GM23338 (cell line): ENCODE data around the gene RCOR1. TPM values are rescaled to one million over a fixed set of nuclear protein-coding genes. Genes with fewer than 3 reads are reported as not detected.
A peak's percentile ranks its signal among the peaks of the same experiment; 100 is the strongest.

Source experiments
- ATAC-seq: fragments of 200-7000 bp; cut with Tn5 transposase; 3 replicates; pipeline ENCODE4 v1.9.1; 2020
- DNase-seq: peaks from one replicate; pipeline ENCODE4 v3.0.0-alpha.2; 2015; ENCODE audit warnings: low spot score
- H2AFZ ChIP-seq: fragments of 200-600 bp; sonication (generic); 2 replicates; pipeline ENCODE4 v1.8.0; 2016; ENCODE audit warnings: antibody characterized with exemption, mild to moderate bottlenecking, moderate library complexity
- H3F3A ChIP-seq: fragments of 200-600 bp; sonication (generic); replicated peaks from 2 replicates; pipeline ENCODE4 v1.8.0; 2017; ENCODE audit warnings: antibody characterized with exemption, mixed run types, low read depth
- H3K27ac ChIP-seq: fragments of 200-600 bp; sonication (generic); 2 replicates; pipeline ENCODE4 v1.6.1; 2016; ENCODE audit warnings: low read depth
- H3K27me3 ChIP-seq: fragments of 200-600 bp; sonication (generic); 2 replicates; pipeline ENCODE4 v1.8.0; 2016; ENCODE audit warnings: mild to moderate bottlenecking, mixed run types, moderate library complexity; ENCODE audit not compliant: insufficient read depth
- H3K36me3 ChIP-seq: fragments of 200-600 bp; sonication (generic); 2 replicates; pipeline ENCODE4 v1.8.0; 2016; ENCODE audit warnings: mild to moderate bottlenecking; ENCODE audit not compliant: insufficient read depth
- H3K4me1 ChIP-seq: fragments of 200-600 bp; sonication (generic); 2 replicates; pipeline ENCODE4 v1.8.0; 2016; ENCODE audit warnings: mild to moderate bottlenecking, moderate library complexity; ENCODE audit not compliant: insufficient read depth
- H3K4me2 ChIP-seq: fragments of 200-600 bp; sonication (generic); 2 replicates; pipeline ENCODE4 v1.7.1; 2017; ENCODE audit warnings: mixed run types
- H3K4me3 ChIP-seq: fragments of 200-600 bp; sonication (generic); 2 replicates; pipeline ENCODE4 v1.6.1; 2016; ENCODE audit warnings: mixed run types
- H3K79me2 ChIP-seq: fragments of 200-600 bp; sonication (generic); replicated peaks from 2 replicates; pipeline ENCODE4 v1.8.0; 2017; ENCODE audit warnings: mild to moderate bottlenecking; ENCODE audit not compliant: insufficient read depth
- H3K9me2 ChIP-seq: fragments of 200-600 bp; sonication (generic); 2 replicates; pipeline ENCODE4 v1.8.0; 2017; ENCODE audit not compliant: insufficient read depth
- H4K20me1 ChIP-seq: fragments of 200-600 bp; sonication (generic); replicated peaks from 2 replicates; pipeline ENCODE4 v1.8.0; 2017; ENCODE audit warnings: mild to moderate bottlenecking; ENCODE audit not compliant: insufficient read depth
- H3K27ac Mint-ChIP-seq: 2 replicates; pipeline ENCODE4 v1.8.0; 2020; ENCODE audit warnings: inconsistent platforms, mild to moderate bottlenecking, moderate library complexity, mixed read lengths
- H3K27me3 Mint-ChIP-seq: 3 replicates; pipeline ENCODE4 v1.8.0; 2022; ENCODE audit warnings: low read depth, mild to moderate bottlenecking, moderate library complexity, mixed read lengths, inconsistent platforms; ENCODE audit not compliant: insufficient read depth, poor library complexity
- H3K36me3 Mint-ChIP-seq: 3 replicates; pipeline ENCODE4 v1.8.0; 2021; ENCODE audit warnings: low read depth, mild to moderate bottlenecking, inconsistent platforms, moderate library complexity, mixed read lengths
- H3K4me1 Mint-ChIP-seq: 3 replicates; pipeline ENCODE4 v1.8.0; 2020; ENCODE audit warnings: mild to moderate bottlenecking, inconsistent platforms, mixed read lengths
- H3K4me3 Mint-ChIP-seq: 3 replicates; pipeline ENCODE4 v1.8.0; 2021; ENCODE audit warnings: moderate library complexity, mild to moderate bottlenecking, inconsistent platforms, mixed read lengths
- H3K9me3 Mint-ChIP-seq: 3 replicates; pipeline ENCODE4 v1.8.0; 2020; ENCODE audit warnings: moderate library complexity, mild to moderate bottlenecking, inconsistent platforms, mixed read lengths
- CREB1 ChIP-seq: fragments of 250-450 bp; sonication (Bioruptor Pico); IDR thresholded peaks from 2 replicates; pipeline ENCODE4 v1.5.0; 2020; ENCODE audit warnings: low read depth, mild to moderate bottlenecking, moderate library complexity
- EZH2 ChIP-seq: fragments of 200-600 bp; sonication (generic); IDR thresholded peaks from one replicate; pipeline ENCODE4 v1.8.0; 2017; ENCODE audit warnings: antibody characterized with exemption, mild to moderate bottlenecking, low read depth; ENCODE audit not compliant: unreplicated experiment
- EZH2phosphoT487 ChIP-seq: fragments of 200-600 bp; sonication (generic); IDR thresholded peaks from one replicate; pipeline ENCODE4 v1.8.1; 2018; ENCODE audit warnings: antibody characterized with exemption; ENCODE audit not compliant: unreplicated experiment
- JUNB ChIP-seq: IDR thresholded peaks from one replicate; pipeline ENCODE4 v1.6.1; 2016; ENCODE audit warnings: antibody characterized with exemption; ENCODE audit not compliant: unreplicated experiment
- POLR2AphosphoS5 ChIP-seq: IDR thresholded peaks from 2 replicates; pipeline ENCODE4 v1.6.1; 2016; ENCODE audit warnings: antibody characterized with exemption, low read depth
- REST ChIP-seq: IDR thresholded peaks from one replicate; pipeline ENCODE4 v1.6.1; 2018; ENCODE audit warnings: antibody characterized with exemption; ENCODE audit not compliant: unreplicated experiment
- STAT1 ChIP-seq: IDR thresholded peaks from one replicate; pipeline ENCODE4 v1.6.1; 2016; ENCODE audit warnings: antibody characterized with exemption; ENCODE audit not compliant: unreplicated experiment
- ZNF114 ChIP-seq: fragments of 250-450 bp; sonication (Bioruptor Pico); IDR thresholded peaks from 2 replicates; pipeline ENCODE4 v1.5.0; 2020; ENCODE audit warnings: mild to moderate bottlenecking, moderate library complexity
- ZNF331 ChIP-seq: fragments of 250-450 bp; sonication (Bioruptor Pico); IDR thresholded peaks from 2 replicates; pipeline ENCODE4 v1.5.0; 2020; ENCODE audit warnings: low read depth, mild to moderate bottlenecking, moderate library complexity
- polyA plus RNA-seq: library from polyadenylated mRNA; unstranded; fragments of >200 nt; fragmentation: Nextera tagmentation; extraction: Ambion mirVana; gene quantifications from 2 replicates; pipeline ENCODE4 v1.2.1, GENCODE V29; 2016
- total RNA-seq: library from RNA; depleted of rRNA; stranded (reverse); fragments of >200 nt; shearing (Covaris generic); gene quantifications from 2 replicates; pipeline ENCODE4 v1.2.3, GENCODE V29; 2014
- TF ChIP-seq, protein P1 (sequence below), 2 experiments: fragments of 200-600 bp in 1 of 2; sonication (generic) in 1 of 2; conservative IDR thresholded peaks; 2 replicates each; pipeline versions ENCODE4 v1.5.1 to v1.6.1; 2016 to 2017; ENCODE audit warnings: antibody characterized with exemption in 2 of 2, low read depth in 2 of 2, mild to moderate bottlenecking in 2 of 2, moderate library complexity in 1 of 2

RCOR1 gene
- total and polyA plus RNA-seq, 2 experiments from 2014 or later, result 7.6 to 26.1 TPM

DNA sequence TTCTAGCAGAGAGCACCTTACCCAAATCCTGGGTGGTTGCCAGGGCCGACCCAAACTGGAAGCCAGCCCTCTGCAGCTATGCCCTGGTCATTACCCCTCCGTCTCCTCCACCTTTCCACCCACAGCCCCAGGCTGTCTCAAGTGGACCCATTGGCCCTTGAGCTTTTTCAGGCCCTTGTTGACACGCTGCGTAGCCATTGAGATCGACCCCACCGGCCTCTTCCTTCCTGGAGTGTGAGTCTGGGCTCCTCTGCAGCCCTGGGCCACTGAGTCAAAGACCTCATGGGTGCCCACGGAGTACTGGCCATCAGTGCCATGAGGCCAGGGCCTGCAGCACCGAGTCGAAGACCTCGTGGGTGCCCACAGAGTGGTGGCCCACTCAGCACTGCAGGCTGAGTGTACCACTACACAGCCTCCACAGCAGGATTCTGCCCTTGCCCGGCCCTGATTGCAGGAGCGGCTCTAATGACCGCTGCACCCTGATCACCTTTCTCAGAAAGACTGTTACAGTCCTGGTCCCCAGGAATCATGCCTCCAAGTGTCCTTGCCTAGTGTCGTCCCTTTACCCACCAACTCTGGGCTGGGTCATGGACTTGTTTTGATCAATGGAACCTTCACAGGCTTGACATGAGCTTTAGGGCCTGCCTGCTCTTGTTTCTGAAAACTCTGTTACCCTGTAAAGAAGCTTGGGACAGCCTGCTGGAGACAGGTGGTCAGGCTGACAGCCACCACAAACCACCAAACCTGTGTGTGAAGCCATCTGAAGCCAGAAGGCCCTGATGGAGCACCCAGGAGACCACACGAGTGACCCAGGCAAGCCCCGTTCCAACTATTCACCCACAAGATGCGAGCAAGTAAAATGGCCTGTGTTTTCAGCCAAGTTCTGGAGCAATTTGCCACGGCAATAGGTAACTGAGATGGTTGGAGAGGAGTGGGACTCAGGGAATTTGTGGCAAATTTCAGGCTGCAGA is 145.2 kb downstream of the RCOR1 start:
- DNase-seq (no peak), ATAC-seq (no peak)
- Histone ChIP-seq H4K20me1 (no peaks in the 10 kb centered on the region), H3K27ac (no peak overlapping the region), H3K79me2 (no peaks in the 10 kb centered on the region), H3K27me3 (no peaks in the 10 kb centered on the region), H3K9me2 (no peaks in the 10 kb centered on the region), H3K4me3 (no peak overlapping the region), H2AFZ (no peak overlapping the region), H3K4me2 (no peak overlapping the region), H3K4me1 (no peaks in the 10 kb centered on the region), H3F3A (no peaks in the 10 kb centered on the region), H3K36me3 (no peaks in the 10 kb centered on the region; the same call in 1 of the 2 replicates)
- Mint-ChIP-seq H3K4me1 (no peaks in the 10 kb centered on the region), H3K9me3 (peaks cover 22% of the 10 kb centered on the region), H3K36me3 (peaks cover 14% of the 10 kb centered on the region; the same call in 2 of the 3 replicates), H3K27me3 (peaks cover 14% of the 10 kb centered on the region), H3K27ac (peak overlapping the region; percentile 34; the same call in 1 of the 2 replicates), H3K4me3 (no peak overlapping the region; the same call in 2 of the 3 replicates)
- TF ChIP-seq STAT1, result no peak

DNA sequence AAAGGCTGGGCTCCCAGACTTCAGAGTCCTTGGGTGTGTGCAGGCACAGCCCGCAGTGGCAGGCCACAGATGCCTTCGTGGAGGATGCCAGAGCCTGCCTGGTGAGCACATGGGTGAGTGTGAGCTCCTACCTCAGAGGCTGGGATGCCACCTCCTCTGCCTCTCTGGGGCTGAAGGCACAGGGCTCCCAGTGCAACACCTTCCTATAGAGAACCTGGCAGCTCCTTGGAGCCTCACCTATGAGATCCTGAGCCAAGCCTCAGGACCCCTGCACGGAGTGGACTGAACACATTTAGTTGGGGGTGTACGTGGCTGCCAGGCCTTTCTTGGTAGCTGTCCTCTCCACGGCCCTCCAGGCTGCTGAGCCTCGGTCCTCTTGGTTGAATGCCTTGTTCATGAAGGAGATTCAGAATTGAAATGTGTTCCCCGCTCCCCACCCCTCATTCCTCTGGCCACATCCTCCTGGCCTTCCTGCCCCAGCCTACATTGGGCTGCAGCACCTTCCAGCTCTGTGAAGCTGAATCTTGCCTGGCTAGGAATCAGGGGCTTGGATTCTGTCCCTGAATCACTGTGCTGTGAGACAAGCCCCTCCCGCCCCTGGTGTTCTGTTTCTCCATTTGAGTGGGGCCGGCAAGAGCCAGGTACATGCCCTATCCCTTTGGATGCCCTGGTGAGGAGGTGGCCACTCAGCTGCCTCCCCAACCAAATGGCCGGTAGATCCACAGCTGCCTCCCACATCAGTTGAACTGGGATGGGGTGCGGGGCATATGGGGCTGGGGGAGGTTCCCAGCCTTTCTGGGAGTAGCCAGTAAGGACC is 146.1 kb downstream of the RCOR1 start:
- ATAC-seq (peak; percentile 20), DNase-seq (no peak)
- Histone ChIP-seq H3K4me3 (no peak overlapping the region), H4K20me1 (no peaks in the 10 kb centered on the region), H3K79me2 (no peaks in the 10 kb centered on the region), H3K4me2 (no peak overlapping the region), H3K27me3 (no peaks in the 10 kb centered on the region), H2AFZ (no peak overlapping the region), H3K27ac (no peak overlapping the region), H3K4me1 (no peaks in the 10 kb centered on the region), H3F3A (no peaks in the 10 kb centered on the region), H3K36me3 (no peaks in the 10 kb centered on the region; the same call in 1 of the 2 replicates), H3K9me2 (no peaks in the 10 kb centered on the region)
- Mint-ChIP-seq H3K27me3 (peaks cover 9% of the 10 kb centered on the region), H3K36me3 (peaks cover 21% of the 10 kb centered on the region), H3K9me3 (peaks cover 30% of the 10 kb centered on the region), H3K27ac (no peak overlapping the region), H3K4me1 (no peaks in the 10 kb centered on the region), H3K4me3 (no peak overlapping the region)
- TF ChIP-seq EZH2 (no peak), STAT1 (no peak), JUNB (no peak), ZNF331 (CRISPR knock-in tag) (no peak), POLR2AphosphoS5 (no peak), CREB1 (CRISPR knock-in tag) (no peak), EZH2phosphoT487 (no peak), REST (no peak), ZNF114 (no peak)
- TF ChIP-seq, protein P1, sequence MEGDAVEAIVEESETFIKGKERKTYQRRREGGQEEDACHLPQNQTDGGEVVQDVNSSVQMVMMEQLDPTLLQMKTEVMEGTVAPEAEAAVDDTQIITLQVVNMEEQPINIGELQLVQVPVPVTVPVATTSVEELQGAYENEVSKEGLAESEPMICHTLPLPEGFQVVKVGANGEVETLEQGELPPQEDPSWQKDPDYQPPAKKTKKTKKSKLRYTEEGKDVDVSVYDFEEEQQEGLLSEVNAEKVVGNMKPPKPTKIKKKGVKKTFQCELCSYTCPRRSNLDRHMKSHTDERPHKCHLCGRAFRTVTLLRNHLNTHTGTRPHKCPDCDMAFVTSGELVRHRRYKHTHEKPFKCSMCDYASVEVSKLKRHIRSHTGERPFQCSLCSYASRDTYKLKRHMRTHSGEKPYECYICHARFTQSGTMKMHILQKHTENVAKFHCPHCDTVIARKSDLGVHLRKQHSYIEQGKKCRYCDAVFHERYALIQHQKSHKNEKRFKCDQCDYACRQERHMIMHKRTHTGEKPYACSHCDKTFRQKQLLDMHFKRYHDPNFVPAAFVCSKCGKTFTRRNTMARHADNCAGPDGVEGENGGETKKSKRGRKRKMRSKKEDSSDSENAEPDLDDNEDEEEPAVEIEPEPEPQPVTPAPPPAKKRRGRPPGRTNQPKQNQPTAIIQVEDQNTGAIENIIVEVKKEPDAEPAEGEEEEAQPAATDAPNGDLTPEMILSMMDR (conservative IDR thresholded peaks at IDR 0.05; ENCODE audit: low read depth in 2 of 2), result no peak
